Measurements from ENCODE around the gene YLPM1. TPM values are rescaled to one million over a fixed set of nuclear protein-coding genes. Genes with fewer than 3 reads are reported as not detected.

YLPM1 gene
- total RNA-seq, 1 donor from 2014 or later: 49.5 TPM

DNA sequence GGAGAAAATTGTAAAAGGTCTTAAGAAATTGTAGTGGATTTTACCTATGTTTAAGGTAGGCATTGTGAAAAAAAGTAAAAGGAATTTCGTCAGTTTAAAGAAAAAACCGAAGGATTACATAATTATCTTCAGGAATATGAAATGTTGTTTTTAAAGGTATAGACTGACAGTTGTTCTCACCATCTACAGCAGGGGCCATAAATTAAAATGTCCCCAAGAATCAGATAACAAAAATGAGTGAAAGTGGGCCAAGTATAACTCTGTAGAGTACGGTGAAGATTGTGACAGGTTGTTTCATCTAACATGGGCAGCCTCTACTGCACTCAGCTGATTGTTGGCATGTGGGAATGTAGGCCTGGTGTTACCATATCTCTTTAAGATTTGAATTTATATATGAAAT is 38.3 kb downstream of the YLPM1 start:
- H3K4me3 Mint-ChIP-seq (ENCODE audit: unreplicated experiment): no peak overlapping the region
- Histone ChIP-seq H3K36me3 (ENCODE audit: insufficient read depth, low read length) (peaks cover 13% of the 10 kb centered on the region), H3K27ac (ENCODE audit: low read depth, low read length) (no peak overlapping the region), H3K4me1 (ENCODE audit: insufficient read depth, low read length) (no peaks in the 10 kb centered on the region), H3K27me3 (ENCODE audit: insufficient read depth, low read length) (no peaks in the 10 kb centered on the region), H4K20me1 (ENCODE audit: insufficient read depth, low read length) (peaks cover 6% of the 10 kb centered on the region), H3K79me2 (ENCODE audit: insufficient read depth, low read length) (peaks cover 16% of the 10 kb centered on the region), H3K9me3 (ENCODE audit: insufficient read depth, low read depth, low read length) (no peaks in the 10 kb centered on the region), H3K4me3 (ENCODE audit: insufficient read depth, low read depth, low read length) (no peak overlapping the region), H3K4me2 (ENCODE audit: low read length) (no peak overlapping the region), H3K9ac (ENCODE audit: low read length) (no peak overlapping the region), H2AFZ (ENCODE audit: low read depth, low read length) (no peak overlapping the region)
- DNase-seq (ENCODE audit: low read depth) (no peak), FAIRE-seq (no peak)
- no peaks in the 10 kb centered on the region for H3K27me3 Mint-ChIP-seq (ENCODE audit: low read depth, unreplicated experiment)
- H3K36me3 Mint-ChIP-seq (ENCODE audit: low read depth, unreplicated experiment): peaks cover 13% of the 10 kb centered on the region
- H3K4me1 Mint-ChIP-seq (ENCODE audit: low read depth, unreplicated experiment): no peaks in the 10 kb centered on the region
- TF ChIP-seq CTCF (IDR thresholded peaks at IDR 0.05; ENCODE audit: insufficient read depth, low read depth, low read length): no peak
- TF ChIP-seq EZH2 (IDR thresholded peaks at IDR 0.05; ENCODE audit: insufficient read depth, low read length): no peak
- no peaks in the 10 kb centered on the region for H3K9me3 Mint-ChIP-seq (ENCODE audit: unreplicated experiment)
- no peak overlapping the region for H3K27ac Mint-ChIP-seq (ENCODE audit: unreplicated experiment)

GRCh38 chr14:74804219-74804825 is 41.2 kb downstream of the YLPM1 start:
- Histone ChIP-seq H3K27ac (ENCODE audit: low read depth, low read length) (no peak overlapping the region), H3K4me1 (ENCODE audit: insufficient read depth, low read length) (no peaks in the 10 kb centered on the region), H3K9me3 (ENCODE audit: insufficient read depth, low read depth, low read length) (no peaks in the 10 kb centered on the region), H3K36me3 (ENCODE audit: insufficient read depth, low read length) (peaks cover 6% of the 10 kb centered on the region), H3K9ac (ENCODE audit: low read length) (no peak overlapping the region), H2AFZ (ENCODE audit: low read depth, low read length) (no peak overlapping the region), H3K79me2 (ENCODE audit: insufficient read depth, low read length) (peaks cover 20% of the 10 kb centered on the region), H4K20me1 (ENCODE audit: insufficient read depth, low read length) (peaks cover 2% of the 10 kb centered on the region), H3K4me2 (ENCODE audit: low read length) (no peak overlapping the region), H3K4me3 (ENCODE audit: insufficient read depth, low read depth, low read length) (no peak overlapping the region), H3K27me3 (ENCODE audit: insufficient read depth, low read length) (no peaks in the 10 kb centered on the region)
- Mint-ChIP-seq H3K27me3 (ENCODE audit: low read depth, unreplicated experiment) (no peaks in the 10 kb centered on the region), H3K27ac (ENCODE audit: unreplicated experiment) (no peak overlapping the region), H3K36me3 (ENCODE audit: low read depth, unreplicated experiment) (no peaks in the 10 kb centered on the region), H3K9me3 (ENCODE audit: unreplicated experiment) (no peaks in the 10 kb centered on the region), H3K4me3 (ENCODE audit: unreplicated experiment) (no peak overlapping the region), H3K4me1 (ENCODE audit: low read depth, unreplicated experiment) (no peaks in the 10 kb centered on the region)
- DNase-seq (ENCODE audit: low read depth) (peak; percentile 30), FAIRE-seq (peak; percentile 69)
- peak; percentile 86 for TF ChIP-seq CTCF (IDR thresholded peaks at IDR 0.05; ENCODE audit: insufficient read depth, low read depth, low read length)
- TF ChIP-seq EZH2 (IDR thresholded peaks at IDR 0.05; ENCODE audit: insufficient read depth, low read length): no peak

DNA sequence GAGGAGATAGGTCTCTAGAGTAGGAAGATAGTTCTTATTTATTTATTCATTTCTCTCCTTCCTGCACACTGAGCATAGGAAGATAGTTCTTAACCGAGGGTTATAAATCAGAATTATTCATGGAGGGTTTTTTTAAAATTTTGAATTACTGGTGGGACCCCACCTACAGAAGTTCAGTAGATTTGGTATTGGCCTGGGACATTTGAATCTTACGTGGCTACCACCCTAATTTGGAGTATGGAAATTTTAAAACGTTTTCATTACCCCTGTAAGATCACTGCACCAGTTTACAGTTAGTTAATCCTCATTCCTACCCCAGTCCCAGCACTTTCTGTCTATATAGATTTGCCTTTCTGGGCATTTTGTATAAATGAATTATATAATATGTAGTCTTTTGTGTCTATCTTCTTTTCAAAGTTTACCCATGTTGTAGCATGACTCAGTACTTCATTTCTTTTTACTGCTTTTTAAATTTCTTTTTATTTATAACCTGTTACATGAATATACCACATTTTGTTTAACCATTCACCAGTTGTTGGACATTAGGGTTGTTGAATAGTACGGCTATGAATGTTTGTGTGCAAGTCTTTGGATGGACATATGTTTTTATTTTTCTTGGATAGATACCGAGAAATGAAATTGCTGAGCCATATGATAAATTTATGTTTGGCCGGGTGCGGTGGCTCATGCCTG is 44.9 kb downstream of the YLPM1 start:
- H3K4me3 Mint-ChIP-seq (ENCODE audit: unreplicated experiment): no peak overlapping the region
- TF ChIP-seq EZH2 (IDR thresholded peaks at IDR 0.05; ENCODE audit: insufficient read depth, low read length) (no peak), CTCF (IDR thresholded peaks at IDR 0.05; ENCODE audit: insufficient read depth, low read depth, low read length) (no peak)
- Histone ChIP-seq H3K27me3 (ENCODE audit: insufficient read depth, low read length) (no peaks in the 10 kb centered on the region), H3K4me2 (ENCODE audit: low read length) (no peak overlapping the region), H2AFZ (ENCODE audit: low read depth, low read length) (no peak overlapping the region), H3K79me2 (ENCODE audit: insufficient read depth, low read length) (peaks cover 5% of the 10 kb centered on the region), H3K9ac (ENCODE audit: low read length) (no peak overlapping the region), H4K20me1 (ENCODE audit: insufficient read depth, low read length) (peaks cover 5% of the 10 kb centered on the region), H3K9me3 (ENCODE audit: insufficient read depth, low read depth, low read length) (no peaks in the 10 kb centered on the region), H3K4me1 (ENCODE audit: insufficient read depth, low read length) (no peaks in the 10 kb centered on the region), H3K4me3 (ENCODE audit: insufficient read depth, low read depth, low read length) (no peak overlapping the region), H3K27ac (ENCODE audit: low read depth, low read length) (no peak overlapping the region), H3K36me3 (ENCODE audit: insufficient read depth, low read length) (peaks cover 10% of the 10 kb centered on the region)
- FAIRE-seq (no peak), DNase-seq (ENCODE audit: low read depth) (no peak)
- H3K36me3 Mint-ChIP-seq (ENCODE audit: low read depth, unreplicated experiment): peaks cover 8% of the 10 kb centered on the region
- no peak overlapping the region for H3K27ac Mint-ChIP-seq (ENCODE audit: unreplicated experiment)
- no peaks in the 10 kb centered on the region for H3K27me3 Mint-ChIP-seq (ENCODE audit: low read depth, unreplicated experiment)
- H3K9me3 Mint-ChIP-seq (ENCODE audit: unreplicated experiment): no peaks in the 10 kb centered on the region
- no peaks in the 10 kb centered on the region for H3K4me1 Mint-ChIP-seq (ENCODE audit: low read depth, unreplicated experiment)
